Naive B cell (primary cell): ENCODE data around the gene MNS1. TPM values are rescaled to one million over a fixed set of nuclear protein-coding genes. Genes with fewer than 3 reads are reported as not detected.

Experiments used
- ATAC-seq, 2 donors: fragments of 150-1000 bp; cut with Tn5 transposase; 2 replicates each; pipeline ENCODE4 v1.10.0; 2021; ENCODE audit warnings: low read depth in 2 of 2, mild to moderate bottlenecking in 2 of 2, moderate library complexity in 2 of 2
- DNase-seq: peaks from one replicate; pipeline ENCODE4 v3.0.0; 2022
- H3K27ac Mint-ChIP-seq, 6 donors: one replicate each; pipeline ENCODE4 v1.8.0; 2020 to 2022; ENCODE audit warnings: mild to moderate bottlenecking in 6 of 6, mixed read lengths in 6 of 6, moderate library complexity in 5 of 6, inconsistent platforms in 2 of 6
- H3K27me3 Mint-ChIP-seq, 3 donors: one replicate each; pipeline ENCODE4 v1.8.0; 2021 to 2022; ENCODE audit warnings: mixed read lengths in 3 of 3, mild to moderate bottlenecking in 1 of 3
- H3K36me3 Mint-ChIP-seq, 2 donors: one replicate each; pipeline ENCODE4 v1.8.0; 2020 to 2022; ENCODE audit warnings: mixed read lengths in 2 of 2, inconsistent platforms in 1 of 2, mild to moderate bottlenecking in 1 of 2
- H3K4me1 Mint-ChIP-seq, 3 donors: one replicate each; pipeline ENCODE4 v1.8.0; 2020 to 2022; ENCODE audit warnings: mixed read lengths in 3 of 3, inconsistent platforms in 1 of 3, mild to moderate bottlenecking in 1 of 3, moderate library complexity in 1 of 3
- H3K4me3 Mint-ChIP-seq, 8 donors: one replicate each; pipeline ENCODE4 v1.8.0; 2020 to 2022; ENCODE audit warnings: mild to moderate bottlenecking in 8 of 8, mixed read lengths in 8 of 8, moderate library complexity in 8 of 8, inconsistent platforms in 2 of 8
- H3K9me3 Mint-ChIP-seq, 7 donors: one replicate each; pipeline ENCODE4 v1.8.0; 2020 to 2022; ENCODE audit warnings: mixed read lengths in 7 of 7, mild to moderate bottlenecking in 5 of 7, inconsistent platforms in 2 of 7, moderate library complexity in 1 of 7
- polyA plus RNA-seq, 6 donors: library from polyadenylated mRNA; unstranded; fragments of 300-500 nt; fragmentation: Illumina TruSeq; gene quantifications; one replicate each; pipeline ENCODE4 v1.2.3, GENCODE V29; 2021; ENCODE audit warnings: low read depth in 6 of 6

MNS1 gene
- polyA plus RNA-seq, 6 donors from 2014 or later = 0.15 to 1.9 (median 0.80) TPM; not detected in 2

- no peak overlapping the region for H3K27ac Mint-ChIP-seq
- DNase-seq = no peak
- H3K36me3 Mint-ChIP-seq = no peaks in the 10 kb centered on the region
- H3K27me3 Mint-ChIP-seq = no peaks in the 10 kb centered on the region
- H3K9me3 Mint-ChIP-seq = peaks cover 0 to 2% (median 0%) of the 10 kb centered on the region in 7 donors
- peaks cover 7 to 9% (median 8%) of the 10 kb centered on the region in 3 donors for H3K4me1 Mint-ChIP-seq
- no peak overlapping the region for H3K4me3 Mint-ChIP-seq
- ATAC-seq = no peak
These were observed 8.1 kb upstream of the MNS1 start for GRCh38 chr15:56473017-56473416.

GRCh38 chr15:56472278-56472677, 7.3 kb upstream of the MNS1 start:
- no peak overlapping the region for H3K27ac Mint-ChIP-seq
- no peaks in the 10 kb centered on the region for H3K27me3 Mint-ChIP-seq
- H3K4me3 Mint-ChIP-seq = no peak overlapping the region
- peaks cover 0 to 2% (median 0%) of the 10 kb centered on the region in 7 donors for H3K9me3 Mint-ChIP-seq
- no peak for DNase-seq
- H3K4me1 Mint-ChIP-seq = peaks cover 9 to 10% (median 9%) of the 10 kb centered on the region in 3 donors
- no peak for ATAC-seq
- H3K36me3 Mint-ChIP-seq = no peaks in the 10 kb centered on the region

- DNase-seq = no peak
- Mint-ChIP-seq H3K4me1 (peaks cover 9 to 10% (median 9%) of the 10 kb centered on the region in 3 donors), H3K9me3 (peaks cover 0 to 1% (median 0%) of the 10 kb centered on the region in 7 donors), H3K27me3 (no peaks in the 10 kb centered on the region), H3K4me3 (no peak overlapping the region), H3K27ac (no peak overlapping the region), H3K36me3 (no peaks in the 10 kb centered on the region)
- ATAC-seq = peak in 1 of 2 donors; percentile 43
These were observed 6.6 kb upstream of the MNS1 start for GRCh38 chr15:56471440-56472069.

- no peaks in the 10 kb centered on the region for H3K27me3 Mint-ChIP-seq
- H3K27ac Mint-ChIP-seq = peak overlapping the region in 1 of 6 donors; percentile 69
- peaks cover 13 to 18% (median 16%) of the 10 kb centered on the region in 3 donors for H3K4me1 Mint-ChIP-seq
- no peak overlapping the region for H3K4me3 Mint-ChIP-seq
- ATAC-seq = no peak
- H3K36me3 Mint-ChIP-seq = no peaks in the 10 kb centered on the region
- DNase-seq = no peak
- H3K9me3 Mint-ChIP-seq = no peaks in the 10 kb centered on the region
These were observed 4.5 kb upstream of the MNS1 start for GRCh38 chr15:56469483-56469882.

GRCh38 chr15:56468401-56468800, 3.5 kb upstream of the MNS1 start:
- Mint-ChIP-seq H3K27me3 (no peaks in the 10 kb centered on the region), H3K9me3 (no peaks in the 10 kb centered on the region), H3K27ac (peak overlapping the region; percentile 28 to 83 (median 70)), H3K36me3 (no peaks in the 10 kb centered on the region), H3K4me1 (peaks cover 15 to 21% (median 18%) of the 10 kb centered on the region in 3 donors), H3K4me3 (peak overlapping the region; percentile 66 to 89 (median 83))
- DNase-seq (no peak), ATAC-seq (peak in 1 of 2 donors; percentile 11)

- Mint-ChIP-seq H3K4me3 (peak overlapping the region in 1 of 8 donors; percentile 61), H3K27ac (peak overlapping the region in 1 of 6 donors; percentile 93)
- no peak for DNase-seq
These were observed 2.7 kb upstream of the MNS1 start for GRCh38 chr15:56467616-56468015.

GRCh38 chr15:56460947-56461346, 4.0 kb downstream of the MNS1 start:
- ATAC-seq = no peak
- no peak for DNase-seq
- Mint-ChIP-seq H3K4me1 (peaks cover 5 to 11% (median 9%) of the 10 kb centered on the region in 3 donors), H3K9me3 (peaks cover 0 to 2% (median 0%) of the 10 kb centered on the region in 7 donors), H3K36me3 (no peaks in the 10 kb centered on the region), H3K27me3 (no peaks in the 10 kb centered on the region), H3K4me3 (no peak overlapping the region), H3K27ac (peak overlapping the region in 2 of 6 donors; percentile 59 to 66)

More at GRCh38 chr15:56467616-56468015, 2.7 kb upstream of the MNS1 start:
- Mint-ChIP-seq H3K27me3 (no peaks in the 10 kb centered on the region), H3K4me1 (peaks cover 15 to 21% (median 18%) of the 10 kb centered on the region in 3 donors), H3K36me3 (no peaks in the 10 kb centered on the region), H3K9me3 (no peaks in the 10 kb centered on the region)
- ATAC-seq = no peak

GRCh38 chr15:56460071-56460470, 4.9 kb downstream of the MNS1 start:
- Mint-ChIP-seq H3K36me3 (no peaks in the 10 kb centered on the region), H3K4me3 (no peak overlapping the region), H3K27ac (no peak overlapping the region), H3K4me1 (peaks cover 5 to 8% (median 8%) of the 10 kb centered on the region in 3 donors), H3K27me3 (no peaks in the 10 kb centered on the region), H3K9me3 (peaks cover 0 to 2% (median 0%) of the 10 kb centered on the region in 7 donors)
- ATAC-seq (no peak), DNase-seq (no peak)

- ATAC-seq (no peak), DNase-seq (no peak)
- Mint-ChIP-seq H3K27me3 (no peaks in the 10 kb centered on the region), H3K9me3 (peaks cover 0 to 2% (median 0%) of the 10 kb centered on the region in 7 donors), H3K4me1 (no peaks in the 10 kb centered on the region), H3K27ac (peak overlapping the region in 2 of 6 donors; percentile 5 to 56), H3K36me3 (no peaks in the 10 kb centered on the region), H3K4me3 (no peak overlapping the region)
These were observed 5.8 kb downstream of the MNS1 start for GRCh38 chr15:56459096-56459495.

GRCh38 chr15:56456229-56456628, 8.7 kb downstream of the MNS1 start:
- Mint-ChIP-seq H3K27me3 (no peaks in the 10 kb centered on the region), H3K36me3 (no peaks in the 10 kb centered on the region), H3K4me1 (no peaks in the 10 kb centered on the region), H3K27ac (no peak overlapping the region), H3K4me3 (no peak overlapping the region), H3K9me3 (peaks cover 0 to 2% (median 0%) of the 10 kb centered on the region in 7 donors)
- DNase-seq = no peak
- ATAC-seq = no peak

- no peak overlapping the region for H3K4me3 Mint-ChIP-seq
- ATAC-seq (no peak), DNase-seq (no peak)
- H3K27me3 Mint-ChIP-seq = no peaks in the 10 kb centered on the region
- peaks cover 0 to 2% (median 0%) of the 10 kb centered on the region in 7 donors for H3K9me3 Mint-ChIP-seq
- peak overlapping the region in 1 of 6 donors; percentile 90 for H3K27ac Mint-ChIP-seq
- H3K36me3 Mint-ChIP-seq = no peaks in the 10 kb centered on the region
- H3K4me1 Mint-ChIP-seq = no peaks in the 10 kb centered on the region
These were observed 10.1 kb downstream of the MNS1 start for GRCh38 chr15:56454836-56455235.

- Mint-ChIP-seq H3K27me3 (no peaks in the 10 kb centered on the region), H3K4me3 (no peak overlapping the region), H3K27ac (no peak overlapping the region), H3K36me3 (no peaks in the 10 kb centered on the region), H3K4me1 (no peaks in the 10 kb centered on the region), H3K9me3 (peaks cover 0 to 2% (median 0%) of the 10 kb centered on the region in 7 donors)
- ATAC-seq = no peak
- DNase-seq = no peak
These were observed 19.2 kb downstream of the MNS1 start for GRCh38 chr15:56445746-56446145.

GRCh38 chr15:56442354-56442753, 22.6 kb downstream of the MNS1 start:
- Mint-ChIP-seq H3K4me1 (no peaks in the 10 kb centered on the region), H3K27me3 (no peaks in the 10 kb centered on the region), H3K9me3 (peaks cover 0 to 2% (median 0%) of the 10 kb centered on the region in 7 donors), H3K27ac (no peak overlapping the region), H3K36me3 (no peaks in the 10 kb centered on the region), H3K4me3 (no peak overlapping the region)
- DNase-seq (no peak), ATAC-seq (no peak)

- H3K27me3 Mint-ChIP-seq = no peaks in the 10 kb centered on the region
- H3K4me3 Mint-ChIP-seq = no peak overlapping the region
- ATAC-seq (no peak), DNase-seq (no peak)
- no peaks in the 10 kb centered on the region for H3K36me3 Mint-ChIP-seq
- peaks cover 0 to 2% (median 0%) of the 10 kb centered on the region in 7 donors for H3K9me3 Mint-ChIP-seq
- H3K4me1 Mint-ChIP-seq = no peaks in the 10 kb centered on the region
- no peak overlapping the region for H3K27ac Mint-ChIP-seq
These were observed 24.6 kb downstream of the MNS1 start for GRCh38 chr15:56440214-56440770.
